Right lobe of liver (tissue), 6 donors: ENCODE data around the gene GMDS. TPM values are rescaled to one million over a fixed set of nuclear protein-coding genes. Genes with fewer than 3 reads are reported as not detected.

Source experiments
- ATAC-seq, 4 donors: fragments of 200-7000 bp; cut with Tn5 transposase; one replicate each; pipeline ENCODE4 v1.9.1; 2020; ENCODE audit warnings: mild to moderate bottlenecking in 4 of 4, moderate library complexity in 4 of 4
- DNase-seq, 3 donors: peaks; one replicate each; pipeline ENCODE4 v3.0.0-alpha.2; 2020
- H3K27ac ChIP-seq, 3 donors: fragments of 200-600 bp; one replicate each; pipeline ENCODE4 v1.8.0; 2022
- H3K27me3 ChIP-seq, 2 donors: fragments of 200-600 bp; one replicate each; pipeline ENCODE4 v1.8.0; 2022
- H3K36me3 ChIP-seq, 4 donors: fragments of 200-600 bp; sonication (generic) in 1 of 4; one replicate each; pipeline versions ENCODE4 v1.5.1 to v1.8.0; 2017 to 2022; ENCODE audit warnings: control low read depth in 1 of 4
- H3K4me1 ChIP-seq, 4 donors: fragments of 200-600 bp; sonication (generic) in 1 of 4; one replicate each; pipeline versions ENCODE4 v1.5.1 to v1.8.0; 2017 to 2022; ENCODE audit warnings: control low read depth in 1 of 4
- H3K4me3 ChIP-seq, 3 donors: fragments of 200-600 bp; one replicate each; pipeline ENCODE4 v1.8.0; 2022
- H3K9me3 ChIP-seq, 4 donors: fragments of 200-600 bp; sonication (generic) in 1 of 4; one replicate each; pipeline versions ENCODE4 v1.5.1 to v1.8.0; 2017 to 2022; ENCODE audit warnings: control low read depth in 1 of 4
- CTCF ChIP-seq, 4 donors: fragments of 200-600 bp in 3 of 4; fragments of 450-650 bp in 1 of 4; IDR thresholded peaks; one replicate each; pipeline versions ENCODE4 v1.5.1 to v1.8.0; 2016 to 2022; ENCODE audit warnings: antibody characterized with exemption in 4 of 4, mild to moderate bottlenecking in 2 of 4
- POLR2A ChIP-seq: fragments of 450-650 bp; IDR thresholded peaks from one replicate; pipeline ENCODE4 v1.6.1; 2017; ENCODE audit warnings: antibody characterized with exemption, mild to moderate bottlenecking
- WGBS: methylation state at CpG from one replicate; pipeline ENCODE4 v1.1.6; 2018; ENCODE audit warnings: low coverage, low lambda C conversion rate; ENCODE audit not compliant: insufficient coverage; ENCODE audit errors: missing lambda C conversion rate; 5-methylcytosine and 5-hydroxymethylcytosine counted together
- intact Hi-C, 2 donors: fragments of 100-400 bp; cut with DNase I; formaldehyde crosslinking; loops; one replicate each; pipeline versions ENCODE4 v1.11.2 to v1.14.1; 2022
- total RNA-seq, 6 experiments: library from RNA; depleted of rRNA in 2 of 6; stranded (reverse); fragments of >200 nt in 2 of 6; fragmentation: NEBNext Ultra II Directional in 3 of 6; extraction: Animal tissue kit (Norgen Biotek cat#: 25700) in 3 of 6; gene quantifications; one replicate each; pipeline versions ENCODE4 v1.1.0 to v1.2.4, GENCODE V29; 2016 to 2023
- donor health status: DM: no; HTN: yes; CAD: no.
- donor health status: DM: no; HTN: no; CAD: no.
- donor health status: DM: no; HTN: no; CAD: no.
- donor health status: DM: no; HTN: yes; CAD: no.
- donor health status: DM: no; HTN: yes; CAD: no.

Gene GMDS
- total RNA-seq, 6 experiments from 2014 or later, result 15.9 to 34.4 (median 23.4) TPM

- peaks cover 22 to 66% of the 10 kb centered on the region in 2 donors for H3K27me3 ChIP-seq
- peak overlapping the region in 2 of 3 donors; percentile 18 to 59 for H3K4me3 ChIP-seq
- no peak for ATAC-seq
- no peaks in the 10 kb centered on the region for H3K9me3 ChIP-seq
- DNase-seq, result peak in 1 of 3 donors; percentile 50
- H3K4me1 ChIP-seq, result peaks cover 0 to 34% (median 16%) of the 10 kb centered on the region in 4 donors
- intact Hi-C loops, result loop anchor here (5.0 to 10.0 kb wide), 5 partner anchors 496 to 1026 kb away; no protein-coding TSS in a partner anchor
- 0% methylated on average over 9 of the region's 58 CpGs for WGBS
- no peak overlapping the region for H3K27ac ChIP-seq
- no peak for TF ChIP-seq CTCF (IDR thresholded peaks at IDR 0.05)
- no peak for TF ChIP-seq POLR2A
- H3K36me3 ChIP-seq, result no peaks in the 10 kb centered on the region
Observed at GRCh38 chr6:1609041-1609647, 636.3 kb downstream of the GMDS start.

- TF ChIP-seq POLR2A, result no peak
- TF ChIP-seq CTCF (IDR thresholded peaks at IDR 0.05), result no peak
- WGBS, result 5% methylated on average over 46 of the region's 59 CpGs
- H3K36me3 ChIP-seq, result no peaks in the 10 kb centered on the region
- H3K9me3 ChIP-seq, result no peaks in the 10 kb centered on the region
- intact Hi-C loops, result loop anchor here (5.0 to 10.0 kb wide), 5 partner anchors 496 to 1026 kb away; no protein-coding TSS in a partner anchor
- no peak overlapping the region for H3K27ac ChIP-seq
- ATAC-seq, result no peak
- H3K4me1 ChIP-seq, result peaks cover 0 to 36% (median 16%) of the 10 kb centered on the region in 4 donors
- H3K27me3 ChIP-seq, result peaks cover 15 to 61% of the 10 kb centered on the region in 2 donors
- peak in 1 of 3 donors; percentile 40 for DNase-seq
- no peak overlapping the region for H3K4me3 ChIP-seq
Observed at GRCh38 chr6:1608222-1609040, 637.0 kb downstream of the GMDS start.

GRCh38 chr6:1607516-1608221 is 637.7 kb downstream of the GMDS start:
- Histone ChIP-seq H3K27me3 (peaks cover 9 to 53% of the 10 kb centered on the region in 2 donors), H3K4me3 (no peak overlapping the region), H3K4me1 (peaks cover 0 to 36% (median 16%) of the 10 kb centered on the region in 4 donors), H3K27ac (no peak overlapping the region), H3K9me3 (no peaks in the 10 kb centered on the region), H3K36me3 (no peaks in the 10 kb centered on the region)
- peak in 1 of 3 donors; percentile 59 for DNase-seq
- 8% methylated on average over 22 of the region's 32 CpGs for WGBS
- intact Hi-C loops, result loop anchor here (5.0 to 10.0 kb wide), 5 partner anchors 497 to 1027 kb away; no protein-coding TSS in a partner anchor
- ATAC-seq, result peak in 2 of 4 donors; percentile 4 to 8
- TF ChIP-seq POLR2A (no peak), CTCF (IDR thresholded peaks at IDR 0.05) (no peak)

- Histone ChIP-seq H3K9me3 (no peaks in the 10 kb centered on the region), H3K27ac (no peak overlapping the region), H3K4me1 (peaks cover 0 to 36% (median 12%) of the 10 kb centered on the region in 4 donors), H3K27me3 (peaks cover 8 to 53% of the 10 kb centered on the region in 2 donors), H3K4me3 (no peak overlapping the region), H3K36me3 (no peaks in the 10 kb centered on the region)
- TF ChIP-seq CTCF (IDR thresholded peaks at IDR 0.05) (no peak), POLR2A (no peak)
- DNase-seq (peak in 1 of 3 donors; percentile 42), ATAC-seq (no peak)
- 12% methylated on average over 15 of the region's 22 CpGs for WGBS
- intact Hi-C loops, result loop anchor here (5.0 to 10.0 kb wide), 5 partner anchors 498 to 1028 kb away; no protein-coding TSS in a partner anchor
Observed at GRCh38 chr6:1606780-1607515, 638.5 kb downstream of the GMDS start.
